GM19240 (cell line): Measurements from ENCODE around the gene ING5.
"Not testable (repeated sequence)": the region's sequence is repeated elsewhere in the genome, so short reads cannot be mapped to it uniquely, and the experiment has no call there.

Source experiments
- DNase-seq: peaks from one replicate; pipeline ENCODE4 v3.0.0; 2011; ENCODE audit warnings: low spot score; ENCODE audit not compliant: insufficient read length

The ING5 gene

GRCh38 chr2:241701399-241702154 is at the start of gene ING5:
Gene ING5, plus strand, starts transcription at chr2:241702039. Its CDS starts 27 bp downstream, at chr2:241702066.
- DNase-seq = peak; percentile 69

- DNase-seq = no peak
Measured at GRCh38 chr2:241652142-241652541, 49.7 kb upstream of the ING5 start.

- no peak for DNase-seq
Measured at GRCh38 chr2:241652722-241653121, 49.1 kb upstream of the ING5 start.

GRCh38 chr2:241653210-241653750 is 48.6 kb upstream of the ING5 start:
- DNase-seq = no peak

- no peak for DNase-seq
Measured at GRCh38 chr2:241654551-241654950, 47.3 kb upstream of the ING5 start.

- DNase-seq = no peak
Measured at GRCh38 chr2:241655516-241656189, 46.2 kb upstream of the ING5 start.

GRCh38 chr2:241656190-241656741 is 45.6 kb upstream of the ING5 start:
- no peak for DNase-seq

GRCh38 chr2:241657786-241658254 is 44.0 kb upstream of the ING5 start:
- DNase-seq = no peak

- DNase-seq = no peak
Measured at GRCh38 chr2:241658296-241658695, 43.5 kb upstream of the ING5 start.

GRCh38 chr2:241659150-241659739 is 42.6 kb upstream of the ING5 start:
- DNase-seq = no peak

- DNase-seq = no peak
Measured at GRCh38 chr2:241660593-241661213, 41.1 kb upstream of the ING5 start.

GRCh38 chr2:241662731-241663130 is 39.1 kb upstream of the ING5 start:
- not testable (repeated sequence) for DNase-seq

GRCh38 chr2:241665731-241666440 is 36.0 kb upstream of the ING5 start:
- DNase-seq = no peak

- DNase-seq = no peak
Measured at GRCh38 chr2:241666627-241667400, 35.0 kb upstream of the ING5 start.

GRCh38 chr2:241668354-241668753 is 33.5 kb upstream of the ING5 start:
- no peak for DNase-seq

- no peak for DNase-seq
Measured at GRCh38 chr2:241668839-241669238, 33.0 kb upstream of the ING5 start.

GRCh38 chr2:241670333-241671110 is 31.3 kb upstream of the ING5 start:
- no peak for DNase-seq

- no peak for DNase-seq
Measured at GRCh38 chr2:241671457-241672240, 30.2 kb upstream of the ING5 start.
